GM19395 (cell line): ENCODE measurements around the gene ACTR10.
"Not testable (repeated sequence)": the region's sequence is repeated elsewhere in the genome, so short reads cannot be mapped to it uniquely, and the experiment has no call there.

ENCODE experiments used
- ATAC-seq: cut with Tn5 transposase; IDR thresholded peaks from one replicate; pipeline ENCODE4 v1.9.1; 2021; ENCODE audit warnings: mild to moderate bottlenecking, moderate library complexity; ENCODE audit not compliant: unreplicated experiment

ACTR10 gene

DNA sequence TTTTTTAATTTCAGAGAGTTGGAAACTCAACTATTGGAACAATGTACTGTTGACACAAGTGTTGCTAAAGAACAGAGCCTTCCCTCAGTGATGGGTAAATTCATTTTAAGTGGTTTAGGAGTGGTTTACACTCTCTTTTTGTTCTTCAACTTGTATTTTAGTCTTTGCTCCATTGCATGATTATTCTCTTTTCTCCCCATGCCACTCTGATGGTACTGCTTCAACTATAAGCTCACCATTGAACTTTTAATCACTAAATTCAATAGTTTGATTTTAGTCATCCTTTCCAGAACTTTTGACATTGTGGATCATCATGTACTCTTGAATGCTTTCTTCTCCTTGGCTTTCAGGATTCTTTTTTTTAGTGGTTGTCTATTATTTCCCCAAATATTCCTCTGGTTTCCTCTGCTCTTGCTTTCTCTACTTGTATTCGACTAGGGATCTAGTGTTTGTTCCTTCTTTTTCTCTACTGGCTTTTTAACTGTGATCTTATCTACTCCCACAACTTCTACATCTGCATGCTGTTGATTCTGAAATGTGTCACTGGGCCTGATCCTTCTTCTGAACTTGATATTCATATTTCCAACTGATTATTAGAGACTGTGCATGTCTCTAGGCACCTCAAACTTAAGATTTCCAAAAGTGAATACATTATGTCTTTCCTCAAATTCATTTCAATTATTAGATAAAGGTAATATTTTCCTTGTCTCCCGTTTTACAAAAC, 15.4 kb downstream of the ACTR10 start:
- ATAC-seq = no peak

DNA sequence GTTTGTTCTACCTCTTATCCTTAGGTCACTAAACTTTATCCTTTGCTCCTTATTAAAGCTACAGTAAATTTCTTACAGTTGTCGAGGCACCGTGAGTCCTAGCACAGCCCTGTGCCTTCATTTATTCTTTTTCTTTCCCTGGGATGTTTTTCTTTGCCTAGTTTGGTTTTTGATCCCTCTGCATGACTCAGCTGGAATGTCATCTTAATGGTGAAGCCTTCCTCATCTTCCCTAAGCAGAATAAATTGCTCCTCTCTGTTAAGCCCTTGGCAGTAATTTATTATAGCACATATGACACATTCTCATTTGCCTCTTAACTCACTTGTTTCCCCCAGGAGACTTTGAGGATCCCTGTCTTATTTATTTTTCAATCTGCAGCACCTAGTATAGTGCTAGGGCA, 16.6 kb downstream of the ACTR10 start:
- no peak for ATAC-seq

DNA sequence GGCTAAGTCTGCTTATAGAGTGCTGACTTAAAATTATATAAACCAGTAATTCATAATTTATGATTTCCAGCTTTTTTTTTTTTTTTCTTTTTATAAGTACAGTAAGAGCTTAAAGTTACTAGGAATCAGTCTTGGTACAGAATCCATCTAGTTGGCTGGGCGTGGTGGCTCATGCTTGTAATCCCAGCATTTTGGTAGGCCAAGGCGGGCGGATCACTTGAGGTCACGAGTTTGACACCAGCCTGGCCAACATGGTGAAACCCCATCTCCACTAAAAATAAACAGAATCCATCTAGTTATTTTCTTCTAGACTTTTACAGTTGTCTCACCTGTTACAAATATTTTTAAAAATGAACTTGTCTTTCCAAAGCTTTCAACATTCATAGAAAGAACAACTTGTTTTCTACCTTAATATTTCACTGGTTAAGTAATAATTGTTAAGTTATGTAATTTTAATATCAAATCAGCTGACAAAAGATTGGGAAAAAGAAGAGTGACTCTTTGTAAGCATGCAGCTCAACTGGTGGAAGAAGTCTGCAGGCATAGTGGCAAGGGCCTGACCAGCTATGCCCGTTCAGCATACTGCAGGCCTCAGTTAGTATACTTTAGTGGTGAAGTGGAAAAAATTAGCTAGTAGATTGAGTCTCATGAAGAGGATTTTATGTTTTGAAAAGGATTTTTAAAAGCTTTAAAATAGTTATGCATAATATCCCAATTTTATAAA, 27.3 kb downstream of the ACTR10 start:
- no peak for ATAC-seq

DNA sequence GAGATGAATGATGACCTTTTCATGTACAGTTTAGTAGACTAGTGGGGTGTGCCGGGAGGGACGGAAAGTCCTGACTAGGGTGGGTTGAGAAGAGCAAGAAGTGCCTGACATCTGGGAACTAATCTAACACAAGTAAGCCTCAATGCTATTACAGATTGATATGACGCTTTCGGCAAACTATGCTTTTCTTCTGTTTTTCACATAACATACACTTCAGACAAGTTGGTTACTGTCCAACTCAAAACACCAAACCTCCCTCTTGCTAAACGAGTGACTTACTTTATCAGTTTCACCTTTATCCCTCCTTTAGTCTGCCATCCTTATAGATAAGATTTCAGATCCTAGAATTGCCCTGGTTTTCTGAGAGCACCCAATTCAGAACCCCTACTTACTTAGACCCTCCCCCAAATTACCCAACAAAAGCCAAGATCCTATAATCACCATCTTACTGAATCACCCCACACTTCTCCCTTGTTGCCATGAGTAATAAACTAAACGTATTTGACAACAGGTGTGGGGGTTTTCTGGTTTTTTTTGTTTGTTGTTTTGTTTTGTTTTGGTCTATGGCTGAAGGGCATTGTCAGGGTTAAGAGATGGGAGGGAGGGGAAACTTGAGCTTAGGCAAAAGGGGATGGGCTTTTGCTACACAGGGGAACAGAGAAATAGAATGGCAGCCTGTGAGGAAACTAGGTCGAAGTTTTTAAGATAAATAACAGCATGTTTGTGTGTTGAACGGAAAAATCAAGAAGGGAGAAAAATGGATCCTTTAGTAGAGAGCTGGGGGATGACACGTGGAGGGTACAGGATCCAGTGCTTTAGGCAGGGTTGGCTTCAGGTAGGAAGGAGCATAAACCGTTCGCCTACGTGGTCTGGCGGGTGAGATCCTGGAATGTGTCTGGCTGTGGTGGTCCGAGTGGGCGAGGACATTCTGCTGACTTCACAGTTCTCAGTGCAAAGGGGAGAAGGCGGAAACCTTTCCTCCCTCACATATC, 38.6 kb downstream of the ACTR10 start:
- ATAC-seq = no peak

DNA sequence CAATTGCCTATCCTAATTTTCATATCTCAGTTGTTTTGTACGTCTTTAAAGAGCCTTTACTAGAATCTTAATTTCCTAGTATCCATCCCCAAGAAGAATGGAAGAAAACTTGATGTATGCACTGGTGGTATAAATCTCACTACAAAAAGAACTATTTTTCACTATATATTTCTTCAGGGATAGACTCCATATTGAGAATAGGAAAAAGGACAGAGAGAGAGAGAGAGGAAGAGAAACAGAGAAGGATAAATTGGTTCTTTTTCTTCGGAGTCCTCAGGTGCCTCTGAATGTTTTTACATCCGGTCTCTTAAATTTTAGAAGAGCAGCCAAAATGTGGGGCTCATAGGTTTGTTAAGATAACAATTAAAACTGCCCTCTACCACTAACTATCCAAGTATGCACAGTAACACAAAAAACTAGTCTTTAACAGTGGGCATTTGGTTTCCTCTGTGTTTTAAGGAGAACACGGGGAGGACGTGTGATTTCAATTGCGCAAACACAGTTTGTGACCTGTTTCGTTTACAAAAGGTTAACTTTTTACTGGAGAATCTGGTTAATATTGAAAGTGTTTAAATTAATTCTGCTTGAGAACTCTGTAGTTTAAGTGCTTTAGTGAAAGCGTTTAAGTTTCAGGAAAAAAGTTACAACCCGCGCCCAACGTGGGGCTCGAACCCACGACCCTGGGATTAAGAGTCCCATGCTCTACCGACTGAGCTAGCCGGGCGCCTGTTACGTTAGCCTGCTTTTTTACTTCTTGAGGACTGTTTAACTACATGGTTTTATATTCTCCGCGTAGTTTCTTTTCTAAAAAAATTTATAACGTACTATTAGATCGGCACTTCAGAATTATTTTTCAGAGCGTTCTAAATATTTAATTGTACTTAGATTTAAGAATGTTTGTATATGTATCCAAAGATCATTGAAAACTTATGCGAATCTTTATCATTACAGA, 39.6 kb downstream of the ACTR10 start:
- ATAC-seq = peak; percentile 30

DNA sequence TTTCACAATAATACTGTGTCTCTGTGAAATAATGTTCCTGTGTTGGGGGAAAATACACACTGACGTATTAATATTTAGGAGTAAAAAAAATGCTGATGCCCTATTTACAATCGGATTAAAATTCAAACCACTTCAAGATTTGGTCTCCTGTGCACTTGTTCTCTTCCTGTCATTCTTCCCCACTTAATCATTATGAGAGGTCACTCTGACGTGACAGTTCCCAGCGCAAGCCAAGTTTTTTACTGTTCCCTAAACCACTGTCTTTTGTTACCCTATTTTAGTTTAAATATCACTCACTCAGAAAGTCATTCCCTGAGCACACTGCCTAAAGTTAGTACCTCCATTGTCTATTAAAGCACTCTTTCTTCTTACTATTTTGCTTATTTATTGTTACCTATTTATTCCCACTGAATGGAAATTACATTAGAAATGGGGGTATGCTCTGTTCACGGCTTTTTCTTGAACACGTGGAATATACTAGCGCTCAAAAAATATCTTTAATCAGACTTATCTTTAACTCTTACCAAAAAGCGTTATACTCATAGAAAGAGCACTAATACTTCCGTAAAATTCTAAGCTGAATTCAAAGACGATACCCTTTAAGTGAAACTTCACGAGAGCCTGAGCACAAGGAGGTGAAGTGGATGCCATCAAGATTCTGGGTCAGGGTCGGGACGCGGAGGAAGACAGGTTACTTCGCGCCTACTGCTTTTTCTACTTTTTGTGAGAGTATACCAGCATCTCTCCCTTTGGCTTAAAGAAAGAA, 44.0 kb downstream of the ACTR10 start:
- ATAC-seq = peak; percentile 52

DNA sequence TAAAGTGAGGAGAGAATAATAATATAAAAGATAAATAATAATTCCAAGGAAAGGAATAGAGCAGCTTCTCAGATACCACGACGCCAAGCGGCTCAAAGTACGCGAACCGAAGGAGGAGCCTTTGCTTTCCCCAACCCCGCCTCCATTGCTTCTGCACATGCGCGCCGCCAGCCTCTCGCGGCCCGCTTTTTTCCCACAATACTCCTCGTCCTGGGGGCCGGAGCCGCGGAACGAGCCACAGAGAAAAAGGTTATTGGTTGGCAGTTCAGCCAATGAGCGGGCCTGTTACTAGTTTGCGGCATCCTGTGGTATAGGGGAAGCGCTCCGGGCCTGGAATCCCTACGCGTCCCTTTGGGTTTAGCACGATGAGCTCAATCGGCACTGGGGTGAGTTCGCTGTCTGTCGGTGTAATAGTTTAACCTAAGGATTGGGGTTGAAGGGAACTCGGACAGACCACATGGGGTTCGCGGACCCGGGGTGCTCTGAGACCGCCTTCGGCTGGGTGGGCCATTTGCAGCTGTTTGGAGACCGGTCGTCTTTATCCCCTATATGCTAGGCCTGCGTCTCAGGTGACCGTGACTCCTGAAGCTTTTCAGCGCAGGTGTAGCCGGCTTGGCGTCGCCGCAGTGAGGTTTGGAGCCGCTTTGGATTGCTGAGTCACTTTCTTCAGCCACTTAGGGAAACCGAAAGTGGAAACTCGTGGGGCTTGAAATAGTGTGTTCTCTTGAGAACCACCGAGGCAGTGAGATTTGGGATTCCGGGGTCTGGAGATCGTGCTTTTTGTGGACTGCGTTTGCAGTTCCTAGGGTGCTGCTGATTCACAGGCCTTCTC, 44.8 kb downstream of the ACTR10 start, which contains the start of gene PSMA3:
Gene PSMA3, plus strand, starts transcription at position 288 of the 832 bp plus-strand sequence. Its CDS starts 78 bp downstream, at position 366.
- ATAC-seq = peak; percentile 92

DNA sequence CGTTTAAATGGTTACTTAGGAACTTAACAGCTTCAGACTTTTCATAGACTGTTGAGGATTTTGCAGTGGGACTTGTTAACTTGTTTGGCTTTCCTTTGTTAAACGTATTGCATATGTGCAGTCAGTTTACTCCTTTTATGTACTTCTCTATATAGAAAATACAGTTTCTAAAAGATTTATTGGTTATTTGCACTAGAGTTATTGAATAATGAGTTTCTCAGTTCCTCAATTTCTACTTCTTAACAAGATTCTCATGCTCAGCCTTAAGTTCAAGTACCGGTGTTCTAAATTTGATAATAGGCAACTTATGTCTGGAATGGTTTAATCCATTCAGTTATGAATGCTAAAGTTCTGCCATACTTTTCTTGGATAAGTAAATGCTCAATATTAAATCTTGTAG, 45.6 kb downstream of the ACTR10 start:
- no peak for ATAC-seq

DNA sequence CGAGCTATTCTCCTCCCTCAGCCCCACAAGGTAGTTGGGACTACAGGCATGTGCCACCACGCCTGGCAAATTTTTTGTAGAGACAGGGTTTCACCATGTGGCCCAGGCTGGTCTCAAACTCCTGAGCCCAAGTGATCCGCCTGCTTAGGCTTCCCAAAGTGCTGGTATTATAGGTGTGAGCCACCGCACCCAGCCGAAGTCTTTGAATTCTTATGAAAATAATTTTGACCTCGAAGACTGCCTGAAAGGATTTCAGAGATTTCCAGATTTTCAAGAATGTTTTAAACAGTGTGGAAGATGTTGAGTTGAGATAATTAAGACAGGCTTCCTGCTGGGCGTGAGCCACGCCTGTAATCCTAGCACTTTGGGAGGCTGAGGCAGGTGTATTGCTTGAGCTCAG, 49.7 kb downstream of the ACTR10 start:
- no peak for ATAC-seq

DNA sequence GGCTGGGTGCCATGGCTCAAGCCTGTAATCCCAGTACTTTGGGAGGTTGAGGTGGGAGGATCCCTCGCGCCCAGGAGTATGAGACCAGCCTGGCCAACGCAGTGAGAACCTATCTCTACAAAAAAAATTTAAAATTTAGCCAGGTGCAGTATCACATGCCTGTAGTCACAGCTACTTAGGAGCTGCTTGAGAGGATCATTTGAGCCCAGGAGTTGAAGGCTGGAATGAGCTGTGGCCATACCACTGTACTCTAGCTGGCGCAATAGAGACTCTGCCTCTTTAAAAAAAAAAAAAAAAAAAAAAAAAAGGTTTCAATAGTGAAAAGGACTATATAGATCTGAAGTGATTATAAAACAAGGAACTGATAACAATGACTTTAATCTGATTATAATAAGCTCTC, 58.2 kb downstream of the ACTR10 start:
- ATAC-seq = no peak

DNA sequence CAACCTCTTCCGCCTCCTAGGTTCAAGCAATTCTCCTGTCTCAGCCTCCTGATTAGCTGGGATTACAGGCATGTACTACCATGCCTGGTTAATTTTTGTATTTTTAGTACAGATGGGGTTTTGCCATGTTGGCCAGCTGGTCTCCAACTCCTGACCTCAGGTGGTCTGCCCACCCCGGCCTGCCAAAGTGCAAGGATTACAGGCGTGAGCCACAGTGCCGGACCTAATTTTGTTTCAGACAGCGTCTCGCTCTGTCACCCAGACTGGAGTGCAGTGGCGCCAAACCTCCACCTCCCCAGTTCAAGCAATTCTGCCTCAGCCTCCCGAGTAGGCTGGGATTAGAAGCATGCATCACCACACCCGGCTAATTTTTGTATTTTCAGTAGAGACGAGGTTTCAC, 62.1 kb downstream of the ACTR10 start:
- ATAC-seq = not testable (repeated sequence)

DNA sequence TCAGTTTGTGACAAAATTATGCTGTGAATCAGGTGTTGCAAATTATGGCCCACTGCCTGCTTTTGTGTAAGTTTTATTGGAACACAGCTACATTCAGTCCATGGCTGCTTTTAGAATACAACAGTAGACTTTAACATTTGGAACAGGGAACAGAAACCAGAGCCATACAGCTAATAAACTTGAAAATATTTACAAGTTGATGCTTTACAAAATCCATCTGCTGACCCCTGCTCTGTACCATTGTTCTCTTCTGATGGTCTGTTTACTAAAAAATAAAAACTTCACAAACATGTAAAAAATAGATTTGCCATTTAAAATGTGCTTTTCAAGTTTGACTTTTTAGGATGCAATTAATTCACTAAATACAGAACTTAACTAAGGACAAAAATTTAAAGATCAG, 65.5 kb downstream of the ACTR10 start:
- ATAC-seq = no peak

DNA sequence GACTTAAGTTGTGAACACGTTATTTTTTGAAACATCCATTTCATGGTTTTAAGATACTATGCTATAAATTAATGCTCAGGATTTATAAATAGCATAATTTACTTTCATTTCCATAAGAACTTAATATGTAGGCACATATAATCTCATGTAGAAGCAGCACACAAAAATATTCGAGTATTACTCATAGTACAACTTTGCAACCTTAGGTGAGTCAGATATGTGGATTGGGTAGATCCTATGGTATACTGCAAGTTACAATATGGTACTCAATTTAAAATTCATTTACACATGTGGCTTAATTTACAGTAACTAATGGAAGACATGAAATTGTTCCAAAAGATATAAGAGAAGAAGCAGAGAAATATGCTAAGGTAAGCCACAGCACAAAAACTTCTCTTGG, 70.7 kb downstream of the ACTR10 start:
- no peak for ATAC-seq

DNA sequence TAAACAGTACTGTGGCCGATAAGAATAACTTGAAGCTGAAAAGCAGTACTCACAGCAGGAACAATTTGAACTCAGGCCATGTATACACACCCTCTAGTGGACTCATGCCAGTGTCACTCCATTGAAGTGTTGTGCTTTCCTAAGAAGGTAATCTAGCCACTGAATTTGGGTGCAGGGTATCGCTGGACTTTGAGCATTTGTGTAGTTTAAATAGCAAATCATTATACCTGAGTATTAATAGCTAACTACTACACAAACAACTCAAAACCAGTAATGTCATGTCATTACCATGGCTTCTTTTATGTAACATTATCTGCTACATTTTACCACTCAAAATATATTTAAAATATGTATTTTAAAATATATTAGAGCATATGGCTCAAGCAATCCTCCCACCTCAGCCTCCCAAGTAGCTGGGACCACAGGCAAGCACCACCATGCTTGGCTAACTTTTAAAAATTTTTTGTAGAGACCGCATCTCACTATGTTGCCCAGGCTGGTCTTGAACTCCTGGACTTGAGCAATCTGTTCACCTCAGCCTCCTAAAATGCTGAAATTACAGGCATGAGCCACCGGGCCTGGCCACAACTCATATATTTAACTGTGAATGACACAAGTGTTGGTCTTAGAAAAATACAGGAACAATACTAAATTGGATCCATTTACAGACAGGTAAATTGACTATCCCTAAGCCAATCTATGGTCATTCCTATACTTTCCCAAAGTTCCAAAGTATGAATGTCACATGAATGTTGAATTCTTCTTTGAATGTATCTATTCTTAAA, 72.8 kb downstream of the ACTR10 start:
- ATAC-seq = no peak

DNA sequence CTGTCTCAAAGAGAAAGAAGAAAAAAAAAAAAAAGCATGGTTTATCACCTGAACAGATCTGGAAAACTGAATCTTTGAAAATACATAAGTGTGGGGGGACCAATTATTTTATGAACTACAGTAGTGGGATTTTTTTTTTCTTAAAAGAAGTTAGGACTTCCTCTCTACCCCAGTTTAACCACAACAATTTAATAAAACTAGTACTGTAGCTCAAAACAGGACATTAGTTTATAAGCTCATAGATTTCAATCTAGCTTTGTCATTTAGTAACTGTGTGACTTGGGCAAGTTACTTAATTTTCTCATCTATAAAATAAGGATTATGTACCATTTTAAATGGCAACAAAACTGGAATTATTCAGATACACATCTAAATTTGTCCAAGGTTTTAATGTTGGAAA, 74.9 kb downstream of the ACTR10 start:
- no peak for ATAC-seq

DNA sequence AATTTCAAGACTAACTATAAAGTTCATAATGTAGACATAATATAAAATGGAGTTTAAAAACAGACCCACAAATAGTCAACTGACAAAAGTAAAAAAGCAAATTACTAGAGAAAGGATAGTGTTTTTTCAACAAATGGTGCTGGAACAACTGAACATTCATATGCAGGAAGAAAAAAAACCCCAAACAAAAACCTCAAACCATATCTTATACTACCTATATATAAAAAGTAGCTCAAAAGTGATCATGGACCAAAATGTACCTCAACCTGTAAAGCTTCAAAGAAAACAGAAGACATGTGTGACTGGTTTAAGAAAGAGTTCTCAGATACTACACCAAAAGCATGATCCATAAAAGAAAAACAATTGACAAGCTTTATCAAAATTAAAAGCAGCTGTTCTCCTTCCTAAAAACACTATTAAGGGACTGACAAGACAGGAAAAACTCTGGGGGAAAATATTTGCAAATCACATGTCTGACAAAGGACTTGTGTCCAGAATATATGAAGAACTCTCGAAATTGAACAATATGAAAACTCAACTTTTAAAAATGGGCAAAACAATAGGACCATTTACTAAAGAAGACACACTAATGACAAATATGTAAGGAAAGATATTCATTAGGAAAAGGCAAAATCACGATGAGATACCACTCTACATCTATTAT, 75.7 kb downstream of the ACTR10 start:
- ATAC-seq = no peak

DNA sequence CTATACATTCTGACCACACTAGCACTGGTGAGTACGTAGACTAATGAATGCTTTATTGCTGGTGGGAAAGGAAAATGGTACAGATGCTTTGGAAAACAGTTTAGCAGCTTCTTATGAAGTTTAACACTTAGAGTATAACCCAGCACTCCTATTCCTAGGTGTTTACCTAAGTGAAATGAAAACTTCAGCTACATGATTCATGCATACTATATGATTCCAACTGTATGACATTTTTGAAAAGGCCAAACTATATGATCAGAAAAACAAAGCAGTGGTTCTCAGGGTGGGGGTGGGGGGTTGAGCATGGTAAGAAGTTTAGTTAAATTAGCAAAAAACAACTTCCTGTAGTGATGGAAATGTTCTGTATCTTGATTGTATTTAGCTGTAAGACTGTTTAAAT, 76.3 kb downstream of the ACTR10 start:
- no peak for ATAC-seq
